HCT116 (cell line): Measurements from ENCODE around the gene RNF150. TPM values are rescaled to one million over a fixed set of nuclear protein-coding genes. Genes with fewer than 3 reads are reported as not detected.

Experiments
- ATAC-seq: fragments of 200-7000 bp; cut with Tn5 transposase; 2 replicates; pipeline ENCODE4 v1.9.1; 2020; ENCODE audit warnings: mild to moderate bottlenecking, moderate library complexity
- BruUV-seq: library from RNA; stranded (reverse); fragments of 400-500 nt; replicated peaks from 2 replicates; lab custom pipeline; 2021; lab: Mats Ljungman, UMichigan
- CTCF ChIA-PET: fragments of 300-600 bp; sonication (Branson Sonifier 250); formaldehyde crosslinking; loops from one replicate; lab custom pipeline; 2021; ENCODE audit warnings: antibody characterized with exemption; lab: Charles Lee
- POLR2A ChIA-PET: fragments of 300-600, 350-600 bp; sonication (Branson Sonifier 250); formaldehyde crosslinking; loops from one replicate; lab custom pipeline; 2021; ENCODE audit warnings: antibody characterized with exemption; lab: Charles Lee
- RAD21 ChIA-PET, 2 experiments: fragments of 300-600 bp; sonication (Branson Sonifier 250); formaldehyde crosslinking; loops; one replicate each; lab custom pipeline; 2023; ENCODE audit warnings: low total read pairs in 2 of 2; ENCODE audit not compliant: uncharacterized antibody in 2 of 2, unreplicated experiment in 2 of 2, low non-redundant PET in 1 of 2; lab: Charles Lee
- DNase-seq: peaks from one replicate; pipeline ENCODE4 v3.0.0-alpha.2; 2010; ENCODE audit warnings: low read depth, low spot score
- H2AFZ ChIP-seq: fragments of 200-600 bp; shearing (Covaris generic), sonication (generic); 2 replicates; pipeline ENCODE4 v1.6.1; 2017; ENCODE audit warnings: low read depth, mixed run types, mixed read lengths, antibody characterized with exemption, low read length; ENCODE audit not compliant: poor library complexity, severe bottlenecking
- H3K27ac ChIP-seq: 2 replicates; pipeline ENCODE4 v1.5.1; 2012; ENCODE audit warnings: low read depth, low read length
- H3K27me3 ChIP-seq: fragments of 200-600 bp; sonication (generic); 2 replicates; pipeline ENCODE4 v1.6.1; 2016; ENCODE audit warnings: mixed run types, low read length, mixed read lengths; ENCODE audit not compliant: insufficient read depth
- H3K36me3 ChIP-seq, 2 experiments: fragments of 200-500 bp in 1 of 2; fragments of 200-600 bp in 1 of 2; sonication (Bioruptor generic) in 1 of 2; sonication (generic) in 1 of 2; 2 replicates each; pipeline versions ENCODE4 v1.5.1 to v1.6.1; 2014 to 2016; ENCODE audit warnings: low read length in 2 of 2, inconsistent platforms in 1 of 2, mixed read lengths in 1 of 2, mixed run types in 1 of 2; ENCODE audit not compliant: insufficient read depth in 2 of 2, control insufficient read depth in 1 of 2
- H3K4me1 ChIP-seq, 2 experiments: fragments of 200-600 bp in 1 of 2; sonication (generic) in 1 of 2; 2 replicates each; pipeline versions ENCODE4 v1.5.1 to v1.6.1; 2012 to 2017; ENCODE audit warnings: low read length in 2 of 2, inconsistent platforms in 1 of 2, mild to moderate bottlenecking in 1 of 2, mixed read lengths in 1 of 2, mixed run types in 1 of 2, moderate library complexity in 1 of 2; ENCODE audit not compliant: insufficient read depth in 2 of 2, control insufficient read depth in 1 of 2
- H3K4me2 ChIP-seq: fragments of 200-600 bp; sonication (generic); 2 replicates; pipeline ENCODE4 v1.6.1; 2017; ENCODE audit warnings: mixed run types, low read length, mixed read lengths
- H3K4me3 ChIP-seq, 2 experiments: fragments of 200-600 bp in 1 of 2; sonication (generic) in 1 of 2; replicated peaks in 1 of 2; 2 replicates each; pipeline ENCODE4 v1.5.1; 2011 to 2016; ENCODE audit warnings: low read length in 2 of 2, control low read depth in 1 of 2, low read depth in 1 of 2, mild to moderate bottlenecking in 1 of 2, mixed read lengths in 1 of 2, mixed run types in 1 of 2
- H3K79me2 ChIP-seq: fragments of 200-600 bp; sonication (generic); 2 replicates; pipeline ENCODE4 v1.6.1; 2017; ENCODE audit warnings: mild to moderate bottlenecking, mixed run types, low read length, moderate library complexity, mixed read lengths; ENCODE audit not compliant: insufficient read depth
- H3K9ac ChIP-seq: fragments of 200-600 bp; sonication (generic); 2 replicates; pipeline ENCODE4 v1.6.1; 2016; ENCODE audit warnings: low read length, mixed read lengths
- H3K9me2 ChIP-seq: fragments of 200-600 bp; sonication (generic), shearing (Covaris generic); 2 replicates; pipeline ENCODE4 v1.6.1; 2017; ENCODE audit warnings: mixed run types, mild to moderate bottlenecking, moderate library complexity; ENCODE audit not compliant: insufficient read depth
- H3K9me3 ChIP-seq, 2 experiments: fragments of 200-500 bp in 1 of 2; fragments of 200-600 bp in 1 of 2; sonication (Bioruptor generic) in 1 of 2; sonication (generic) in 1 of 2; 2 replicates each; pipeline ENCODE4 v1.6.1; 2014 to 2017; ENCODE audit warnings: low read length in 2 of 2, mixed read lengths in 2 of 2, inconsistent platforms in 1 of 2, low read depth in 1 of 2, mild to moderate bottlenecking in 1 of 2, mixed run types in 1 of 2, moderate library complexity in 1 of 2; ENCODE audit not compliant: control insufficient read depth in 1 of 2, insufficient read depth in 1 of 2
- H4K20me1 ChIP-seq: fragments of 200-600 bp; sonication (generic), shearing (Covaris generic); 2 replicates; pipeline ENCODE4 v1.6.1; 2017; ENCODE audit warnings: mixed run types, mild to moderate bottlenecking, moderate library complexity; ENCODE audit not compliant: insufficient read depth
- CBX3 ChIP-seq: IDR thresholded peaks from 2 replicates; pipeline ENCODE4 v1.6.1; 2012; ENCODE audit warnings: low read depth
- CEBPB ChIP-seq: IDR thresholded peaks from 2 replicates; pipeline ENCODE4 v1.6.1; 2012; ENCODE audit warnings: low read depth
- EGR1 ChIP-seq: IDR thresholded peaks from 2 replicates; pipeline ENCODE4 v1.6.1; 2012; ENCODE audit warnings: low read depth
- EZH2 ChIP-seq: fragments of 200-600 bp; sonication (generic); IDR thresholded peaks from 2 replicates; pipeline ENCODE4 v1.6.1; 2017; ENCODE audit warnings: antibody characterized with exemption, mixed run types
- EZH2phosphoT487 ChIP-seq: fragments of 200-600 bp; IDR thresholded peaks from 2 replicates; pipeline ENCODE4 v1.6.1; 2018; ENCODE audit warnings: antibody characterized with exemption, borderline replicate concordance
- FOSL1 ChIP-seq: IDR thresholded peaks from 2 replicates; pipeline ENCODE4 v1.6.1; 2012; ENCODE audit warnings: low read depth
- POLR2AphosphoS5 ChIP-seq: IDR thresholded peaks from 2 replicates; pipeline ENCODE4 v1.6.1; 2011; ENCODE audit warnings: mild to moderate bottlenecking, low read depth, low read length, moderate library complexity
- RAD21 ChIP-seq: IDR thresholded peaks from 2 replicates; pipeline ENCODE4 v1.6.1; 2012; ENCODE audit warnings: low read depth, mild to moderate bottlenecking
- SIN3A ChIP-seq: IDR thresholded peaks from 2 replicates; pipeline ENCODE4 v1.6.1; 2012; ENCODE audit warnings: low read depth
- SRF ChIP-seq: IDR thresholded peaks from 2 replicates; pipeline ENCODE4 v1.6.1; 2012; ENCODE audit warnings: low read depth
- TCF7L2 ChIP-seq: IDR thresholded peaks from 2 replicates; pipeline ENCODE4 v1.7.0; 2011; ENCODE audit warnings: borderline replicate concordance, inconsistent platforms; ENCODE audit not compliant: insufficient read depth, insufficient read length; ENCODE audit errors: extremely low read depth
- YY1 ChIP-seq: IDR thresholded peaks from 2 replicates; pipeline ENCODE4 v1.6.1; 2011; ENCODE audit warnings: low read length, low read depth, moderate library complexity, mild to moderate bottlenecking; ENCODE audit not compliant: insufficient replicate concordance; ENCODE audit errors: extremely low read depth
- ZFX ChIP-seq: fragments of 450-650 bp; IDR thresholded peaks from 2 replicates; pipeline ENCODE4 v1.6.1; 2017
- ZNF274 ChIP-seq: fragments of 200-500 bp; sonication (Bioruptor generic); IDR thresholded peaks from 2 replicates; pipeline ENCODE4 v1.6.1; 2014; ENCODE audit warnings: mild to moderate bottlenecking, low read depth, low read length, inconsistent platforms
- intact Hi-C: fragments of 100-400 bp; cut with micrococcal nuclease; formaldehyde crosslinking; loops from 2 replicates; pipeline ENCODE4 v1.10.0; 2022
- total RNA-seq: library from RNA; stranded (reverse); gene quantifications from one replicate; pipeline ENCODE4 v1.2.1, GENCODE V29; 2021; ENCODE audit not compliant: unreplicated experiment
- TF ChIP-seq, protein P1 (sequence below): IDR thresholded peaks from 2 replicates; pipeline ENCODE4 v1.6.1; 2012; ENCODE audit warnings: low read depth
- TF ChIP-seq, protein P2 (sequence below): IDR thresholded peaks from 2 replicates; pipeline ENCODE4 v1.6.1; 2011; ENCODE audit warnings: mild to moderate bottlenecking, low read length, moderate library complexity; ENCODE audit not compliant: insufficient replicate concordance; ENCODE audit errors: extremely low read depth
- TF ChIP-seq, protein P3 (sequence below): IDR thresholded peaks from 2 replicates; pipeline ENCODE4 v1.6.1; 2012
- TF ChIP-seq, protein P4 (sequence below), 3 experiments: fragments of 200-600 bp in 1 of 3; sonication (generic) in 1 of 3; IDR thresholded peaks in 2 of 3; conservative IDR thresholded peaks in 1 of 3; 2 replicates each; pipeline ENCODE4 v1.5.1; 2012 to 2017; ENCODE audit warnings: low read depth in 2 of 3, low read length in 2 of 3, antibody characterized with exemption in 1 of 3, borderline replicate concordance in 1 of 3, control low read depth in 1 of 3, mild to moderate bottlenecking in 1 of 3, mixed read lengths in 1 of 3, mixed run types in 1 of 3, moderate library complexity in 1 of 3; ENCODE audit not compliant: insufficient read depth in 1 of 3
- TF ChIP-seq, protein P5 (sequence below): IDR thresholded peaks from 2 replicates; pipeline ENCODE4 v1.6.1; 2012

RNF150 gene
- total RNA-seq, 1 experiment from 2014 or later, result 0.07 TPM

DNA sequence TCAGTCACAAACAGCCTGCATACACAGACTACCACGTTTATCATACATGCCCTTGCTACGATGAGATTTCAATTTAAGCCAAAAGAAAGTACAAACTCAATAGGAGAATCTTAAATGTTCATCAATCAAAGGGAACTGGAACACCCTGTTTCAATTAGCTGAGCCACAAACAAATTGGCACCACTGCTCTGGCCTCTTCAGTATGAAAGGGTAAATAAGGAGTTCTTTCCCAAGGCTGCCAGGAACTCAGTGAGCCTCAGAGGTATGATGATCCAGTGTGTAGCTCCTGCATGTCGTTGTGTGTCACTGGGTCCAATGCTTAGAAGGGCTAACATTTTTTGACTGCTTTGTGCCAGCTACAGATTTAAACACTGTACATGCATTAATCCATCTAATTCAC lies 5.4 kb downstream of the RNF150 start:
- BruUV-seq, result no TSS peak
- TF ChIP-seq EZH2 (no peak), EZH2phosphoT487 (no peak), EGR1 (no peak), ZFX (no peak), ZNF274 (no peak), CBX3 (no peak), SIN3A (no peak), SRF (no peak), POLR2AphosphoS5 (no peak), TCF7L2 (no peak), CEBPB (no peak), YY1 (no peak), FOSL1 (no peak), RAD21 (no peak)
- TF ChIP-seq, protein P1, sequence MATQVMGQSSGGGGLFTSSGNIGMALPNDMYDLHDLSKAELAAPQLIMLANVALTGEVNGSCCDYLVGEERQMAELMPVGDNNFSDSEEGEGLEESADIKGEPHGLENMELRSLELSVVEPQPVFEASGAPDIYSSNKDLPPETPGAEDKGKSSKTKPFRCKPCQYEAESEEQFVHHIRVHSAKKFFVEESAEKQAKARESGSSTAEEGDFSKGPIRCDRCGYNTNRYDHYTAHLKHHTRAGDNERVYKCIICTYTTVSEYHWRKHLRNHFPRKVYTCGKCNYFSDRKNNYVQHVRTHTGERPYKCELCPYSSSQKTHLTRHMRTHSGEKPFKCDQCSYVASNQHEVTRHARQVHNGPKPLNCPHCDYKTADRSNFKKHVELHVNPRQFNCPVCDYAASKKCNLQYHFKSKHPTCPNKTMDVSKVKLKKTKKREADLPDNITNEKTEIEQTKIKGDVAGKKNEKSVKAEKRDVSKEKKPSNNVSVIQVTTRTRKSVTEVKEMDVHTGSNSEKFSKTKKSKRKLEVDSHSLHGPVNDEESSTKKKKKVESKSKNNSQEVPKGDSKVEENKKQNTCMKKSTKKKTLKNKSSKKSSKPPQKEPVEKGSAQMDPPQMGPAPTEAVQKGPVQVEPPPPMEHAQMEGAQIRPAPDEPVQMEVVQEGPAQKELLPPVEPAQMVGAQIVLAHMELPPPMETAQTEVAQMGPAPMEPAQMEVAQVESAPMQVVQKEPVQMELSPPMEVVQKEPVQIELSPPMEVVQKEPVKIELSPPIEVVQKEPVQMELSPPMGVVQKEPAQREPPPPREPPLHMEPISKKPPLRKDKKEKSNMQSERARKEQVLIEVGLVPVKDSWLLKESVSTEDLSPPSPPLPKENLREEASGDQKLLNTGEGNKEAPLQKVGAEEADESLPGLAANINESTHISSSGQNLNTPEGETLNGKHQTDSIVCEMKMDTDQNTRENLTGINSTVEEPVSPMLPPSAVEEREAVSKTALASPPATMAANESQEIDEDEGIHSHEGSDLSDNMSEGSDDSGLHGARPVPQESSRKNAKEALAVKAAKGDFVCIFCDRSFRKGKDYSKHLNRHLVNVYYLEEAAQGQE, result no peak
- TF ChIP-seq, protein P2, sequence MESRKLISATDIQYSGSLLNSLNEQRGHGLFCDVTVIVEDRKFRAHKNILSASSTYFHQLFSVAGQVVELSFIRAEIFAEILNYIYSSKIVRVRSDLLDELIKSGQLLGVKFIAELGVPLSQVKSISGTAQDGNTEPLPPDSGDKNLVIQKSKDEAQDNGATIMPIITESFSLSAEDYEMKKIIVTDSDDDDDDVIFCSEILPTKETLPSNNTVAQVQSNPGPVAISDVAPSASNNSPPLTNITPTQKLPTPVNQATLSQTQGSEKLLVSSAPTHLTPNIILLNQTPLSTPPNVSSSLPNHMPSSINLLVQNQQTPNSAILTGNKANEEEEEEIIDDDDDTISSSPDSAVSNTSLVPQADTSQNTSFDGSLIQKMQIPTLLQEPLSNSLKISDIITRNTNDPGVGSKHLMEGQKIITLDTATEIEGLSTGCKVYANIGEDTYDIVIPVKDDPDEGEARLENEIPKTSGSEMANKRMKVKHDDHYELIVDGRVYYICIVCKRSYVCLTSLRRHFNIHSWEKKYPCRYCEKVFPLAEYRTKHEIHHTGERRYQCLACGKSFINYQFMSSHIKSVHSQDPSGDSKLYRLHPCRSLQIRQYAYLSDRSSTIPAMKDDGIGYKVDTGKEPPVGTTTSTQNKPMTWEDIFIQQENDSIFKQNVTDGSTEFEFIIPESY, result no peak
- TF ChIP-seq, protein P3, sequence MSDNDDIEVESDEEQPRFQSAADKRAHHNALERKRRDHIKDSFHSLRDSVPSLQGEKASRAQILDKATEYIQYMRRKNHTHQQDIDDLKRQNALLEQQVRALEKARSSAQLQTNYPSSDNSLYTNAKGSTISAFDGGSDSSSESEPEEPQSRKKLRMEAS, result no peak
- TF ChIP-seq, protein P4, sequence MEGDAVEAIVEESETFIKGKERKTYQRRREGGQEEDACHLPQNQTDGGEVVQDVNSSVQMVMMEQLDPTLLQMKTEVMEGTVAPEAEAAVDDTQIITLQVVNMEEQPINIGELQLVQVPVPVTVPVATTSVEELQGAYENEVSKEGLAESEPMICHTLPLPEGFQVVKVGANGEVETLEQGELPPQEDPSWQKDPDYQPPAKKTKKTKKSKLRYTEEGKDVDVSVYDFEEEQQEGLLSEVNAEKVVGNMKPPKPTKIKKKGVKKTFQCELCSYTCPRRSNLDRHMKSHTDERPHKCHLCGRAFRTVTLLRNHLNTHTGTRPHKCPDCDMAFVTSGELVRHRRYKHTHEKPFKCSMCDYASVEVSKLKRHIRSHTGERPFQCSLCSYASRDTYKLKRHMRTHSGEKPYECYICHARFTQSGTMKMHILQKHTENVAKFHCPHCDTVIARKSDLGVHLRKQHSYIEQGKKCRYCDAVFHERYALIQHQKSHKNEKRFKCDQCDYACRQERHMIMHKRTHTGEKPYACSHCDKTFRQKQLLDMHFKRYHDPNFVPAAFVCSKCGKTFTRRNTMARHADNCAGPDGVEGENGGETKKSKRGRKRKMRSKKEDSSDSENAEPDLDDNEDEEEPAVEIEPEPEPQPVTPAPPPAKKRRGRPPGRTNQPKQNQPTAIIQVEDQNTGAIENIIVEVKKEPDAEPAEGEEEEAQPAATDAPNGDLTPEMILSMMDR (IDR thresholded peaks at IDR 0.05 in 2 of 3, conservative IDR thresholded peaks at IDR 0.05 in 1 of 3; ENCODE audit: borderline replicate concordance in 1 of 3, insufficient read depth in 1 of 3, low read depth in 2 of 3, low read length in 2 of 3), result no peak
- TF ChIP-seq, protein P5, sequence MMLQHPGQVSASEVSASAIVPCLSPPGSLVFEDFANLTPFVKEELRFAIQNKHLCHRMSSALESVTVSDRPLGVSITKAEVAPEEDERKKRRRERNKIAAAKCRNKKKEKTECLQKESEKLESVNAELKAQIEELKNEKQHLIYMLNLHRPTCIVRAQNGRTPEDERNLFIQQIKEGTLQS, result no peak
- Histone ChIP-seq H3K4me1 (no peaks in the 10 kb centered on the region), H3K9me2 (no peaks in the 10 kb centered on the region), H3K4me2 (no peak overlapping the region), H4K20me1 (no peaks in the 10 kb centered on the region), H3K9ac (no peak overlapping the region), H3K27ac (no peak overlapping the region), H2AFZ (no peak overlapping the region), H3K79me2 (no peaks in the 10 kb centered on the region), H3K36me3 (no peaks in the 10 kb centered on the region), H3K4me3 (no peak overlapping the region), H3K27me3 (no peaks in the 10 kb centered on the region), H3K9me3 (no peaks in the 10 kb centered on the region)
- intact Hi-C loops, result no loop called here
- POLR2A ChIA-PET, result no interaction called here
- ATAC-seq, result no peak
- RAD21 ChIA-PET, result no interaction called here
- no peak for DNase-seq
- CTCF ChIA-PET, result no interaction called here
